NCI-H2196 treated with DMSO at 0.1 percent for 48 hours (cell line): Measurements from ENCODE around the gene GLT8D1.
A peak's percentile ranks its signal among the peaks of the same experiment; 100 is the strongest.
"Not testable (repeated sequence)": the region's sequence is repeated elsewhere in the genome, so short reads cannot be mapped to it uniquely, and the experiment has no call there.

Experiments
- DNase-seq: peaks from one replicate; lab custom pipeline; 2025; ENCODE audit not compliant: unreplicated experiment; lab: John Stamatoyannopoulos, UW

The GLT8D1 gene

GRCh38 chr3:52705688-52706686 is at the start of gene GLT8D1, which contains the start of gene SPCS1:
Gene GLT8D1 (minus strand): TSS chr3:52705791. CDS start chr3:52700460, 5,331 bp downstream.
Gene SPCS1 (plus strand): TSS chr3:52706106. CDS start chr3:52706247, 141 bp downstream.
- peak; percentile 39 for DNase-seq

GRCh38 chr3:52754373-52754772 is 48.8 kb upstream of the GLT8D1 start:
- no peak for DNase-seq

- DNase-seq = no peak
Observed at GRCh38 chr3:52752045-52752660, 46.6 kb upstream of the GLT8D1 start.

- no peak for DNase-seq
Observed at GRCh38 chr3:52743721-52744120, 38.1 kb upstream of the GLT8D1 start.

- DNase-seq = no peak
Observed at GRCh38 chr3:52743152-52743551, 37.6 kb upstream of the GLT8D1 start.

- no peak for DNase-seq
Observed at GRCh38 chr3:52742418-52743041, 36.9 kb upstream of the GLT8D1 start.

- DNase-seq = no peak
Observed at GRCh38 chr3:52739730-52740129, 34.1 kb upstream of the GLT8D1 start.

- no peak for DNase-seq
Observed at GRCh38 chr3:52733256-52733891, 27.8 kb upstream of the GLT8D1 start.

- no peak for DNase-seq
Observed at GRCh38 chr3:52731590-52731989, 26.0 kb upstream of the GLT8D1 start.

- DNase-seq = no peak
Observed at GRCh38 chr3:52730681-52731080, 25.1 kb upstream of the GLT8D1 start.

GRCh38 chr3:52728753-52729152 is 23.2 kb upstream of the GLT8D1 start:
- DNase-seq = not testable (repeated sequence)

- DNase-seq = no peak
Observed at GRCh38 chr3:52724511-52724910, 18.9 kb upstream of the GLT8D1 start.

GRCh38 chr3:52723935-52724334 is 18.3 kb upstream of the GLT8D1 start:
- DNase-seq = no peak

GRCh38 chr3:52722491-52722890 is 16.9 kb upstream of the GLT8D1 start:
- no peak for DNase-seq

- no peak for DNase-seq
Observed at GRCh38 chr3:52721730-52722008, 16.1 kb upstream of the GLT8D1 start.

- no peak for DNase-seq
Observed at GRCh38 chr3:52721002-52721729, 15.6 kb upstream of the GLT8D1 start.

GRCh38 chr3:52719618-52720017 is 14.0 kb upstream of the GLT8D1 start:
- DNase-seq = no peak

- no peak for DNase-seq
Observed at GRCh38 chr3:52715714-52716305, 10.2 kb upstream of the GLT8D1 start.

GRCh38 chr3:52714335-52715302 is 9.0 kb upstream of the GLT8D1 start:
- no peak for DNase-seq
